HG03039 (cell line): ENCODE results near the gene C2CD4A.

ENCODE experiments used
- ATAC-seq: cut with Tn5 transposase; IDR thresholded peaks from one replicate; pipeline ENCODE4 v1.9.1; 2021; ENCODE audit warnings: mild to moderate bottlenecking, moderate library complexity; ENCODE audit not compliant: unreplicated experiment

Gene C2CD4A

DNA sequence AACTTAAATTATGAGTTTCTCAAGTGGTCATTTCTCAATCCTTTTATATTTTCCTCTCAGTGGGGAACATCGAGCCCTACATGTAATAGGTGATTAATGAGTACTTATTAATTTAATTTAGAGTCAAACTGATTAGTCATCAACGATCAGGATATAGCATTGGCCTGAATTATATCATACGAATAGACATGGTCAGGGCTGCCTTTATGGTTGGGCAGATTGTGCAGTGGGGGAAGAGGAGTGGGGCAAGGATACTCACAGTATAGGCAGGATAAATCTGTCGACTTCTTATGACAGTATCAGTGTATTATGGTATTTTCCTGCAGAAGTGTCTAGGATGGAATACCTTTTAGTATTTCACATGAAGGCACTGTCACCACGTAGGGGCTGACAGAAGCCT, 27.0 kb downstream of the C2CD4A start:
- ATAC-seq, result no peak

DNA sequence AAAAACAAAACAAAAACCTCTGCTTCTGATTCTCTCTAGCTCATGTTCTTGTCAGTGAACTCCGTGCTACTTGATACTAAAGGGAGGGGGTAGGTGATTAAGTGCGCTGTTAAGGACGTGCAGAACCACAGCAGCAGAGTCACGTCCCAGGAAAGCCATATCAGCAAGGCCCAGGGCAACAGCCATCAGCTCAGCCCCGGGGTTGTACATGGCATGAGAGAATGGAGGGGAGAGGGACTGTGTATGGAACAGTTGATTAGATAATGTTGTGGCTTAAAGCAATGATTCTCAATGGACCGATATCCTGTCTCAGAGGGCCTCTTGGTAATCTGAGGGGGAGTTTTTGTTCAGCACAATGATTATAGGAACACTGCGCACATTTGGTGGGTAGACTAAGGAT, 27.6 kb downstream of the C2CD4A start:
- ATAC-seq, result no peak

DNA sequence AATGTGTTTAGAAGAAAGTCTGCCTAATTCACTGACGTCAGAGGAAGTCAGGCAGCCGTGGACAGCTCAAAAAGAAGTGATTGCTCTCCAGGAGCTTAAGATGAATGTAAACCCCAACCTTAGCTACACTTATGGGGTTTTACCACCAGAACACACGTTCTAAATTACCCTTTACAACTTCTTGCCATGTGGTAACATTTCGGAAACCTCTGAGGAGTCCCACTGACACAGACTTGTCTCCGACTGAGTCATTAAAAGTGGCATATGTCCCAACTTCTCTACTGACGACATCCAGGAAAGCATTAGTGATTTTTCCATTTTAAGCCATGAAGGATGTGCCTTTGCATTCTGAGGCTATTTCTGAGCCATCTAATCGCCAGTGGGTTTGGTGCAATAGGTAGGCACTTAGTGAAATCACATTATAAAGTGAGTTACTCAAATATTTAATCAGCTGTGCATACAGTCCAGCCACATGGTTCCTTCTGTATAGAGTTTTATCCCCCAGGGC, 32.4 kb downstream of the C2CD4A start:
- no peak for ATAC-seq

- ATAC-seq, result no peak
Measured at GRCh38 chr15:62103431-62103830, 36.7 kb downstream of the C2CD4A start.

- no peak for ATAC-seq
Measured at GRCh38 chr15:62104401-62104800, 37.6 kb downstream of the C2CD4A start.

GRCh38 chr15:62104846-62105245, 38.1 kb downstream of the C2CD4A start:
- no peak for ATAC-seq

DNA sequence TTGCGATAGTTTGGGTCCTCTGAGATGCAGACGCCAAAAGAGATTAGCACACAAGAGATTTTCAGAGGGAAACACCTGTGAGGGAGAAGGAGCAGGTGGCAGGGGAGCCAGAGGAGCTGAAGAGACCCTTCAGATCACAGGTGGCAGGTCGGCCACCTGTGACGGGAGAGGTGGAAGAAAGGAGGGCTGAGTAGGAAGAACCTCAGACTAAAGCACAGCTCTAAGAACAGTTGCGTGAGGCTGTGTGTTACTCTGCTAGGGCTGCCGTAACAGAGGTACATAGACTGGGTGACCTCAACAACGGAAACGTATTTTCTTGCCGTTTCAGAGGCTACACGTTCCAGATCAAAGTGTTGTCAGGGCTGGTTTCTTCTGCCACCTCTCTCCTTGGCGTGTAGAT, 38.5 kb downstream of the C2CD4A start:
- ATAC-seq, result no peak

DNA sequence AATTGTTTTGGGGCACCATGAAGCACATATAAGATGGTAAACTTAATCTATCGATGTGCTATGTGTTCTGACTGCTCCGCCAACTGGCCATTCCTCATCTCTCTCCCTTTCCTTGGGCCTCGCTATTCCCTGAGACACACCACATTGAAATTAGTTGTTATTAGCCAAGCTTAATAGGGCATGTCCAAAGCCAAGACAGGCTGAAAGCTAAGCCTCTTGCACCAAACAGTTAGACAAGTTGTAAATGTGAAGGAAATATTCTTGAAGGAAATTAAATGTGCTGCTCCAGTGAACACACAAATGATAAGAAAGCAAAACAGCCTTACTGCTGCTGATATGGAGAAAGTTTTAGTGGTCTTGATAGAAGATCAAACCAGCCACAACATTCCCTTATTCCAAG, 39.3 kb downstream of the C2CD4A start:
- no peak for ATAC-seq

DNA sequence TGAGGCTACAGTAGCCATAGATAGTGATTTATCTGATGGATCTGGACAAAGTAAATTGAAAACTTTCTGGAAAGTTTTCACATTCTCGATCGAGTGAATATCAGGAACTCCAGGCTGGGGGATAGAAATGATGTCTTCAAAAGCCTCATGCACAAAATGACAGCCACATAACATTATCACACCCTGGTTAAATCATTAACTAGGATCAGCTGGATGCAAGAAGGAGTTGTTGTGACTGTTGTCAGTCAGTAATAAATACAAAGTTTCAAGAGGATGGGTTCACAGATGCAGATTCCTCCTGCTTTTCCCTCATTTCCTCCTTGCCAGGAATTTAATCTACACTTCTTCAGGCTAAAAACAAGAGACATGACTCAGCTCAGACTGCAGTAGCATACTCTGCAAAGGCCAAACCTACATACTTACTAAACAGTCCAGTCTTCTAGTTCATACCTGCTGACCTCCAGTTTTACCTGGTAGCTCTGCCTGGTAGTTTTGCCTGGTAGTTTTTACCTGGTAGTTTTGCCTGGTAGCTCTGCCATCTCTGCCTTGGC, 40.9 kb downstream of the C2CD4A start:
- ATAC-seq, result no peak

- no peak for ATAC-seq
Measured at GRCh38 chr15:62108411-62108810, 41.6 kb downstream of the C2CD4A start.

GRCh38 chr15:62109437-62109836, 42.7 kb downstream of the C2CD4A start:
- no peak for ATAC-seq

- ATAC-seq, result no peak
Measured at GRCh38 chr15:62109982-62110851, 43.4 kb downstream of the C2CD4A start.

GRCh38 chr15:62112081-62112480, 45.3 kb downstream of the C2CD4A start:
- ATAC-seq, result no peak

GRCh38 chr15:62112616-62113593, 46.1 kb downstream of the C2CD4A start:
- no peak for ATAC-seq

- no peak for ATAC-seq
Measured at GRCh38 chr15:62115847-62116246, 49.1 kb downstream of the C2CD4A start.

DNA sequence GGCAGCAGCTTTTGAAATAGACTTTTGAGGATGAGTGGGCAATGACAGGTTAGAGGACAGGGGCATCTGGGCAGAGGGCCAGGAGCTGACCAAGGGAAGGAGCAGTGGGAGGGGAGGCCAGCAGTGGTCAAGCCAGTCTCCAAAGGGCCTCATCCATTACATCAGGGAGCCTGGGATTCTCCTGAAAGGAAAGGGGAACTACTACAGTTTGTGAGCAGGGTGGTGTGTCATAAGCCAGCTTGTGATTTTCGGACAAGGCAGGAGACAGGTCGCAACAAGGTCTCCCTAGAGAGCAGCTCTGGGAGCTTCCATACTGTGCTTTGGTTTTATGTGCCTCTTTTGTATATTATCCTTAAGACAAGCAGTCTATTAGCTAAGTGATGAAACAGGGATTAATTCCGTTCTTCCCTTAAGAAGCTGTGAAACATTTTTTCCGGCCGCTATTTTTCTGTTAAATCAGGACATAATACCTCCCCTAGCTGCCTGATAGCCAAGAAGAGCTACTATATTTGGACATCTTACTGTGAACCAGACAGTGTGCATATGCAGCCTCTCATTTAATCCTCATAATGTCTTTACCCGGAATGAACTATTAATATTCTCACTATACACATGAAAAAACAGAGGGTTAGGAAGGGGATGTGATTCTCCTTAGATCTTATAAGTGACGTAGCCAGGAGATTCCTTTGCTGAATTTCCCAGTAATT, 51.9 kb downstream of the C2CD4A start:
- no peak for ATAC-seq

DNA sequence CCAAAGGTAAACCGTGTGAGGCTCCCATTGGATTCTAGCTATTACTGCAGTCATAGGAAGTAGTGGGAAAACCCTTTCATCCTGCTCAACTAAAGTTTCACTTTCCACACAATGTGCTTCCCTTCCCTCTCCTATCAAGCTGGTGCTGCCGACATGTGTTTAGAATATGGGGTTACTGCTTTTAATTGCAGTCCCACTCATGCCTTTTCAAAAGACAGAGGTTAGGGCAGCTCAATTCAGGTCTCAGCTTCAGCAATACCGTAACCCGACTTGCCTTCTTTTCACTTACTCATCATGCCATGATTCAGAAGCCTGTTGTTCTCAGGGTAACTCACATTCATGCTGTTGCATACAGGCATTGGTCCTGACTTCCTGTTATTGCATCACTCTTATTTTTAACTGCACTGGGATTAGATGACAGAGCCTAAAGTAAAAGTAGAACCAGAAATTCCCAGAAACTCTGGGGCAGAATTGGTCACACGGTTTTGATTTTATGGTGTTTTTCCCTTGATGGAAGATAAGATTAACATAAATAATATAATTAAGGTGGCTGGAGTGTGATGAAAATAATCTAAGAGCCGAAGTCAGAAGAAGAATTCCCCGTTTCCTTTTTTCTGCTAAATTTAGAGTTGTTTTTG, 52.6 kb downstream of the C2CD4A start:
- no peak for ATAC-seq

GRCh38 chr15:62119874-62120273, 53.1 kb downstream of the C2CD4A start:
- ATAC-seq, result no peak
